Femur (tissue), 1 donor: ENCODE measurements around the gene B4GALT5.
"Not testable (repeated sequence)": the region's sequence is repeated elsewhere in the genome, so short reads cannot be mapped to it uniquely, and the experiment has no call there.

Source experiments
- DNase-seq: peaks from one replicate; pipeline ENCODE4 v3.0.0-alpha.2; 2017

Gene B4GALT5

GRCh38 chr20:49624317-49624716 is 89.4 kb downstream of the B4GALT5 start:
- no peak for DNase-seq

GRCh38 chr20:49622243-49622642 is 91.4 kb downstream of the B4GALT5 start:
- DNase-seq, result no peak

- no peak for DNase-seq
Observed at GRCh38 chr20:49620364-49621240, 93.1 kb downstream of the B4GALT5 start.

GRCh38 chr20:49619113-49620048 is 94.3 kb downstream of the B4GALT5 start:
- DNase-seq, result no peak

GRCh38 chr20:49618289-49618688 is 95.4 kb downstream of the B4GALT5 start:
- no peak for DNase-seq

- not testable (repeated sequence) for DNase-seq
Observed at GRCh38 chr20:49617394-49617793, 96.3 kb downstream of the B4GALT5 start.

- DNase-seq, result no peak
Observed at GRCh38 chr20:49616154-49617007, 97.3 kb downstream of the B4GALT5 start.

- DNase-seq, result no peak
Observed at GRCh38 chr20:49615401-49616153, 98.1 kb downstream of the B4GALT5 start.

GRCh38 chr20:49615051-49615400 is 98.7 kb downstream of the B4GALT5 start:
- not testable (repeated sequence) for DNase-seq

- DNase-seq, result no peak
Observed at GRCh38 chr20:49614338-49615050, 99.2 kb downstream of the B4GALT5 start.

- DNase-seq, result peak; percentile 59
Observed at GRCh38 chr20:49612127-49612738, 101.4 kb downstream of the B4GALT5 start.

- not testable (repeated sequence) for DNase-seq
Observed at GRCh38 chr20:49611539-49612126, 102.0 kb downstream of the B4GALT5 start.

GRCh38 chr20:49610691-49611538 is 102.8 kb downstream of the B4GALT5 start:
- peak; percentile 81 for DNase-seq

- peak; percentile 81 for DNase-seq
Observed at GRCh38 chr20:49608752-49609670, 104.7 kb downstream of the B4GALT5 start.

GRCh38 chr20:49607568-49607967 is 106.1 kb downstream of the B4GALT5 start:
- no peak for DNase-seq

- peak; percentile 79 for DNase-seq
Observed at GRCh38 chr20:49603209-49603627, 110.5 kb downstream of the B4GALT5 start.

GRCh38 chr20:49602345-49603208 is 111.1 kb downstream of the B4GALT5 start:
- DNase-seq, result no peak
